Tibial nerve (tissue), 4 donors: ENCODE results near the gene IGSF5. TPM values are rescaled to one million over a fixed set of nuclear protein-coding genes. Genes with fewer than 3 reads are reported as not detected.

Experiments
- DNase-seq, 2 donors: peaks; one replicate each; pipeline ENCODE4 v3.0.0-alpha.2; 2019; ENCODE audit warnings: low spot score in 2 of 2
- H3K27ac ChIP-seq, 4 donors: fragments of 200-600 bp; sonication (generic) in 3 of 4; one replicate each; pipeline ENCODE4 v1.5.1; 2017 to 2019; ENCODE audit warnings: mild to moderate bottlenecking in 1 of 4
- H3K27me3 ChIP-seq, 2 donors: fragments of 200-600 bp; sonication (generic) in 1 of 2; one replicate each; pipeline versions ENCODE4 v1.5.1 to v1.6.0; 2017 to 2019
- H3K36me3 ChIP-seq, 3 donors: fragments of 200-600 bp; sonication (generic); one replicate each; pipeline ENCODE4 v1.5.1; 2018 to 2019
- H3K4me1 ChIP-seq, 4 donors: fragments of 200-600 bp; sonication (generic) in 3 of 4; one replicate each; pipeline ENCODE4 v1.5.1; 2017 to 2019
- H3K4me3 ChIP-seq, 4 donors: fragments of 200-600 bp; sonication (generic) in 3 of 4; one replicate each; pipeline ENCODE4 v1.5.1; 2017 to 2019; ENCODE audit warnings: mild to moderate bottlenecking in 1 of 4, moderate library complexity in 1 of 4
- H3K9me3 ChIP-seq, 4 donors: fragments of 200-600 bp; sonication (generic) in 3 of 4; one replicate each; pipeline ENCODE4 v1.5.1; 2017 to 2019
- CTCF ChIP-seq, 5 experiments: fragments of 200-600 bp in 3 of 5; fragments of 450-650 bp in 2 of 5; sonication (generic) in 3 of 5; IDR thresholded peaks; one replicate each; pipeline ENCODE4 v1.5.1; 2016 to 2019; ENCODE audit warnings: antibody characterized with exemption in 5 of 5, mild to moderate bottlenecking in 3 of 5, moderate library complexity in 2 of 5
- EP300 ChIP-seq, 2 donors: sonication (generic); formaldehyde crosslinking; IDR thresholded peaks; one replicate each; pipeline ENCODE4 v1.6.1; 2017; ENCODE audit warnings: antibody characterized with exemption in 2 of 2, mild to moderate bottlenecking in 1 of 2
- POLR2A ChIP-seq, 2 donors: fragments of 450-650 bp; IDR thresholded peaks; one replicate each; pipeline ENCODE4 v1.6.1; 2017; ENCODE audit warnings: antibody characterized with exemption in 2 of 2, mild to moderate bottlenecking in 2 of 2, moderate library complexity in 2 of 2
- WGBS, 2 donors: methylation state at CpG; one replicate each; pipeline ENCODE4 v1.1.5; 2018; 5-methylcytosine and 5-hydroxymethylcytosine counted together
- total RNA-seq, 4 donors: library from RNA; depleted of rRNA; stranded (reverse); fragments of >200 nt; gene quantifications; one replicate each; pipeline ENCODE4 v1.1.0, GENCODE V29; 2016

IGSF5 gene
- total RNA-seq, 4 donors from 2014 or later, result not detected

- no peaks in the 10 kb centered on the region for H3K27me3 ChIP-seq
- no peak for DNase-seq
- TF ChIP-seq POLR2A (IDR thresholded peaks at IDR 0.05) (no peak), CTCF (IDR thresholded peaks at IDR 0.05) (no peak), EP300 (IDR thresholded peaks at IDR 0.05) (no peak)
- H3K9me3 ChIP-seq, result no peaks in the 10 kb centered on the region
- H3K4me3 ChIP-seq, result no peak overlapping the region
- 72 to 75% methylated on average over 2 of the region's 2 CpGs for WGBS, 2 donors
- no peak overlapping the region for H3K27ac ChIP-seq
- H3K4me1 ChIP-seq, result no peaks in the 10 kb centered on the region
- H3K36me3 ChIP-seq, result no peaks in the 10 kb centered on the region
These were observed 57.2 kb downstream of the IGSF5 start for GRCh38 chr21:39802217-39802616.

- Histone ChIP-seq H3K9me3 (no peaks in the 10 kb centered on the region), H3K4me1 (no peaks in the 10 kb centered on the region), H3K4me3 (no peak overlapping the region), H3K36me3 (no peaks in the 10 kb centered on the region), H3K27me3 (no peaks in the 10 kb centered on the region), H3K27ac (no peak overlapping the region)
- 53 to 61% methylated on average over 1 of the region's 1 CpG for WGBS, 2 donors
- DNase-seq, result no peak
- TF ChIP-seq CTCF (IDR thresholded peaks at IDR 0.05) (no peak), POLR2A (IDR thresholded peaks at IDR 0.05) (no peak), EP300 (IDR thresholded peaks at IDR 0.05) (no peak)
These were observed 58.4 kb downstream of the IGSF5 start for GRCh38 chr21:39803393-39803792.

- Histone ChIP-seq H3K36me3 (no peaks in the 10 kb centered on the region), H3K27ac (no peak overlapping the region), H3K27me3 (no peaks in the 10 kb centered on the region), H3K4me1 (no peaks in the 10 kb centered on the region), H3K4me3 (no peak overlapping the region), H3K9me3 (no peaks in the 10 kb centered on the region)
- no peak for DNase-seq
- TF ChIP-seq EP300 (IDR thresholded peaks at IDR 0.05), result no peak
- no peak for TF ChIP-seq POLR2A (IDR thresholded peaks at IDR 0.05)
- TF ChIP-seq CTCF (IDR thresholded peaks at IDR 0.05), result no peak
- 88 to 90% methylated on average over 3 of the region's 3 CpGs for WGBS, 2 donors
These were observed 59.3 kb downstream of the IGSF5 start for GRCh38 chr21:39804240-39804639.

GRCh38 chr21:39805983-39806382, 61.0 kb downstream of the IGSF5 start:
- Histone ChIP-seq H3K36me3 (no peaks in the 10 kb centered on the region), H3K4me3 (no peak overlapping the region), H3K27ac (no peak overlapping the region), H3K27me3 (no peaks in the 10 kb centered on the region), H3K4me1 (no peaks in the 10 kb centered on the region), H3K9me3 (no peaks in the 10 kb centered on the region)
- no peak for TF ChIP-seq CTCF (IDR thresholded peaks at IDR 0.05)
- TF ChIP-seq EP300 (IDR thresholded peaks at IDR 0.05), result no peak
- no peak for TF ChIP-seq POLR2A (IDR thresholded peaks at IDR 0.05)
- WGBS, 2 donors, result 94 to 95% methylated on average over 1 of the region's 1 CpG
- DNase-seq, result no peak

- no peak overlapping the region for H3K27ac ChIP-seq
- no peaks in the 10 kb centered on the region for H3K4me1 ChIP-seq
- H3K9me3 ChIP-seq, result no peaks in the 10 kb centered on the region
- no peak for DNase-seq
- TF ChIP-seq CTCF (IDR thresholded peaks at IDR 0.05) (no peak), POLR2A (IDR thresholded peaks at IDR 0.05) (no peak), EP300 (IDR thresholded peaks at IDR 0.05) (no peak)
- H3K36me3 ChIP-seq, result no peaks in the 10 kb centered on the region
- H3K27me3 ChIP-seq, result no peaks in the 10 kb centered on the region
- WGBS, 2 donors, result 73 to 75% methylated on average over 3 of the region's 3 CpGs
- no peak overlapping the region for H3K4me3 ChIP-seq
These were observed 62.8 kb downstream of the IGSF5 start for GRCh38 chr21:39807738-39808137.
